Fibroblast of villous mesenchyme (primary cell): ENCODE data around the gene CPD. TPM values are rescaled to one million over a fixed set of nuclear protein-coding genes. Genes with fewer than 3 reads are reported as not detected.
A peak's percentile ranks its signal among the peaks of the same experiment; 100 is the strongest.

Experiments
- DNase-seq: peaks from one replicate; pipeline ENCODE4 v3.0.0-alpha.2; 2010; ENCODE audit warnings: low read depth
- H3K4me3 ChIP-seq: 2 replicates; pipeline ENCODE4 v1.5.1; 2011; ENCODE audit warnings: low read depth, mild to moderate bottlenecking, low read length
- total RNA-seq: library from RNA; depleted of rRNA; stranded (reverse); fragments of >200 nt; gene quantifications from 2 replicates; pipeline ENCODE4 v1.2.3, GENCODE V29; 2012
- TF ChIP-seq, protein P1 (sequence below): IDR thresholded peaks from 2 replicates; pipeline ENCODE4 v1.5.1; 2012; ENCODE audit warnings: low read depth, mild to moderate bottlenecking, low read length; ENCODE audit not compliant: insufficient read depth

The CPD gene
- total RNA-seq, 1 donor, result 177 TPM

DNA sequence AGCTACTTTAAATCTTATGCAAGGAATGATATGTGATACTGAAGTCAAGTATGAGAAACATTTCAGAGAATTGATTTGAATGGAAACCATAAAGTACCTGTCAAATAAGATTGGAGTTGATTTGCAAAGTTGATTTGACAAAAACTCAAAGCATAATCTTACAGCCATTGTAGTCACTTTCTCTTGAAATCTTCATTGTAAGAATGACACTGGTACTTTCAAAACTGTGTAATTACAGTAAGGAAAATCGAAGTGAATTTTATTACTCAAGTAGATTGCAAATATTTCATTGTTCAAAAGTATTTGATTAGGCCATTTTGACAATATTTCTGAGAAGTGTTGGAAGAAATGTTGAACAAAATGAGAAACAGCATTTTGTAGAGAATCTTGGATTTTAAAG, 3.6 kb downstream of the CPD start:
- DNase-seq, result no peak
- H3K4me3 ChIP-seq, result no peak overlapping the region
- TF ChIP-seq, protein P1, sequence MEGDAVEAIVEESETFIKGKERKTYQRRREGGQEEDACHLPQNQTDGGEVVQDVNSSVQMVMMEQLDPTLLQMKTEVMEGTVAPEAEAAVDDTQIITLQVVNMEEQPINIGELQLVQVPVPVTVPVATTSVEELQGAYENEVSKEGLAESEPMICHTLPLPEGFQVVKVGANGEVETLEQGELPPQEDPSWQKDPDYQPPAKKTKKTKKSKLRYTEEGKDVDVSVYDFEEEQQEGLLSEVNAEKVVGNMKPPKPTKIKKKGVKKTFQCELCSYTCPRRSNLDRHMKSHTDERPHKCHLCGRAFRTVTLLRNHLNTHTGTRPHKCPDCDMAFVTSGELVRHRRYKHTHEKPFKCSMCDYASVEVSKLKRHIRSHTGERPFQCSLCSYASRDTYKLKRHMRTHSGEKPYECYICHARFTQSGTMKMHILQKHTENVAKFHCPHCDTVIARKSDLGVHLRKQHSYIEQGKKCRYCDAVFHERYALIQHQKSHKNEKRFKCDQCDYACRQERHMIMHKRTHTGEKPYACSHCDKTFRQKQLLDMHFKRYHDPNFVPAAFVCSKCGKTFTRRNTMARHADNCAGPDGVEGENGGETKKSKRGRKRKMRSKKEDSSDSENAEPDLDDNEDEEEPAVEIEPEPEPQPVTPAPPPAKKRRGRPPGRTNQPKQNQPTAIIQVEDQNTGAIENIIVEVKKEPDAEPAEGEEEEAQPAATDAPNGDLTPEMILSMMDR, result no peak

DNA sequence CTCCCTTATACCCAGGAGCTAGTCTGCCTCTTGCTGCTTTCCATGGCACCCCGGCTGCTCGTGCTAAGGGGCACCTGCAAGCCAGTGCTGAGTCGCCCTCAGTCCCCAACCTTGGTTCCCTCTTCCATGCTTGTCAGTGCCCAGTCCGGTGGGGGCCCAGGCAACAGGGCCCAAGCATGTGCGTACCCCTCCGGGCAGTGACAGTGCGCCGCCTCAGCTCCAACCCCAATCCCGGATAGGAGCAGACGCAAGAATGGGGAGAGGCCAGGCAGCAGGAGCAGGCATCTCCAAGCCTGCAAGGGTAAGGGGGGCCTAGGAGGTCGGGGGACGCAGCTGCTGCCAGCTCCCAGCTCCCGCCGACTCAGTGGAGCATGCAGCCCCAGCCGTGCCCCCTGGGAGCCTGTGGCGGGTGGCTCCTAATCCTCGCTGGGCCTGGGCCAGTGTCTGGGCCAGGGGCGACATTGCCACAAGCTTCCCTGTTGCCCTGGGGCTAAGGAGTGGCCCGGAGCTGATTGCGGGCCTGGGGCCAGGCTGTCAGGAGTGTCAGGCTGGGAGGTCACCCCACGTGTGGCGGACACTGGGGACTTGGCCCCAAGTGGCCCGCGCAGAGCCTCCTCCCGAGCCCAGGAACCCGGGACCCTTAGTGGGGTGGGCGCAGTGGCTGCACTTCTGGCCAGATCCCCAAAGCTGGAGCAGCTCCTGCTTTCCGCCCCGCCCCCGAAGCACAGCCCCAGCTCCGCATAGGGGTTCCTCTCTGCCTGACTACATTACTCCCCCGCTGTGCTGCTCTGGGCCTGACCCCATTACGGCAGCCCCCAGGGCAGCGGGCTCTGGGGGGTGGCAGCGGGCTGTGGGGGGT, 9.8 kb downstream of the CPD start:
- no peak for DNase-seq
- TF ChIP-seq, protein P1, result no peak
- H3K4me3 ChIP-seq, result no peak overlapping the region

DNA sequence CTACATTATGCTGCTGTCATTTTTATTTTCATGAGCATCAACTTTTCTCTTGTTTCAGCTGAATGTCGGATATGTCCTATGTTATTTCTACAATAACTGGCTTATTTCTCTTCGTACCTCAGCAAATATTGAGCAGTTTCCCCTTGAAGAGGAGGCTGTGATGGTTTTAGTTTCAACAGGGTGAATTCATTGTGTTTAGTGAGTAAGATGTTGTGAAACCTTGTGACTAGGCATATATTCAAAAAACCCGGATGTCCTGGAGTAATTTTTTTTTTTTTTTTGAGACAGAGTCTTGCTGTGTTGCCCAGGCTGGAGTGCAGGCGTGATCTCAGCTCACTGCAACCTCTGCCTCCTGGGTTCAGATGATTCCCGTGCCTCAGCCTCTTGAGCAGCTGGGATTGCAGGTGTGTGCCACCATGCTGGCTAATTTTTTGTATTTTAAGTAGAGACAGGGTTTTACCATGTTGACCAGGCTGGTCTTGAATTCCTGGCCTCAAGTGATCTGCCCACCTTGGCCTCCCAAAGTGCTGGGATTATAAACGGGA, 11.1 kb downstream of the CPD start:
- no peak overlapping the region for H3K4me3 ChIP-seq
- TF ChIP-seq, protein P1, result no peak
- DNase-seq, result no peak

DNA sequence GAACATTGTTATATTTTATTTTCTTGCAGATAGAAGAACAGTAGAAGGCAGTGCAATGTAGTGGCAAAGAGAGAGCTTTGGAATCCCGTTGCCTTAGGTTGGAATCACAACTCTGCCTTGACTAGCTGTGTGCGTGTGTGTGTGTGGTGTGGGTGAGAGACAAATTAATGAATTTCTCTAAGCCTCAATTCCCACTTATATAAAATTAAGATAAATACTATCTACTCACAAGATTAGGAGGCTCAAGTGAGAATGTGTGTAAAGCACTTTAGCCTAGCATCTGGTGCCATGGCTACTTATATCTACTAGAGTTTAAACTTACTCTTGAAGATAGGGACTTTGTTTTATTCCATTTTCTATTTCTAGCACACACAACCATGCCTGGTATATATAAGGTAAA, 12.8 kb downstream of the CPD start:
- DNase-seq, result no peak
- TF ChIP-seq, protein P1, result no peak
- H3K4me3 ChIP-seq, result no peak overlapping the region

DNA sequence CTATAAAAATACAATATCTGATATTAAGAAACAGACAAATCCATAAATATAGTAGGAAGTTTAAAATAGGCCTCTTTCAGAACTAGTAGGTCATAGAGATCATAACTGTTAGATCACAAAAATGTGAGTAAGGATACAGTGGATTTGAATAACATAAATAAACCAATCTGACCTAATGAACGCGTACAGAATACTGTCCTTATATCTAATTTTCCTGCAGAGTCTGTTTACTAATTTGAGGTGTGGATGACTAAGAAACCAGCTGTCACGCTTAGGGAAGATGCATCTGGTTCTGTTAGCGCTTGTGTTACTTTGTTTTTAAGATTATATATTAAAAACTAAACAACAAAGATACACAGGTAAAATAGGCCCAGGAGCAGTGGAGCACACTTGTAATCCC, 14.8 kb downstream of the CPD start:
- TF ChIP-seq, protein P1, result no peak
- H3K4me3 ChIP-seq, result no peak overlapping the region
- peak; percentile 55 for DNase-seq

DNA sequence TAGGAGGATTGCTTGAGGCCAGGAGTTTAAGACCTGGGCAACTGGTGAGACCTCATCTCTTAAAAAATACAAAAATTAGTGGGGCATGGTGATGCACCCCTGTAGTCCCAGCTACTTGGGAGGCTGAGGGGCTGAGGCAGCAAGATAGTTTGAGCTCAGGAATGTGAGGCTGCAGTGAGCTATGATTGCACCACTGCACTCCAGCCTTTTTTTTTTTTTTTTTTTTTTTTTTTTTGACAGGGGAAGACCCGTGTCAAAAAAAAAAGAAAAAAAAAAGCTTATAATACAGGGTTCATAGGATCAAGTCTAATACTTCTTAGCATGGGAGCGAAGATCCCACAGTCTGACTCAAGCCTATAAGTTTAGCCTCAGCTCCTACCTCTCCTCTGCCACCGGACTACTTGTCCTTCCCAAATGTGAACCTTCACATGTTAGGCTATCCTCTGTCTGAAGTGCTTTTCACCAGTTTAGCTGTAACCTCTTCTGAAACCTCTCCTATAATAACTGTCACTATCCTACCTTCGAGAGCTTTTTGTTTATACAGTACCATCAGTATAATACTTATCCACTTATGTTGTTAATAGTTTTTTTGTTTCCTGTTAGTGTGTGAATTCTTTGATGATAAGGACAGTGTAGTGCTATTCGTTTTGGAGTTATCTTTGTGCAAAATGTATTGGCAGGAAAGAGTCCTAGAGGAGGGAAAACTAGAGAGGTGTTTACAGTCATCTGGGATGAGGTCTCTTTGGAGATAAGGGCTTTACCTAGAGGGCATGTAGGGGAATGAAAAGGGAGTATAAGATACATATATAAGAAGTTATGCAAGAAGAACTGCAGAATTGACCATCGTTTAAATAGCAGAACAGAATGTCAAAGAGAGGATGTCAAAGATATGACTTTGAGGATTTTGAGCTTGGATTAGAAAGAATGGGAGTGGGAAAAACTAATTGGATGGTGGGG, 15.5 kb downstream of the CPD start:
- TF ChIP-seq, protein P1, result no peak
- no peak overlapping the region for H3K4me3 ChIP-seq
- DNase-seq, result no peak
